Type B pancreatic cell (in vitro differentiated cells): ENCODE results near the gene TBRG4. TPM values are rescaled to one million over a fixed set of nuclear protein-coding genes. Genes with fewer than 3 reads are reported as not detected.
"Not testable (repeated sequence)": the region's sequence is repeated elsewhere in the genome, so short reads cannot be mapped to it uniquely, and the experiment has no call there.

Experiments used
- DNase-seq: peaks from one replicate; pipeline ENCODE4 v3.0.0; 2021; ENCODE audit warnings: mixed read lengths; ENCODE audit not compliant: unreplicated experiment; ENCODE audit errors: extremely low spot score
- H3K27ac Mint-ChIP-seq: 2 replicates; pipeline ENCODE4 v1.8.0; 2021; ENCODE audit warnings: mild to moderate bottlenecking, mixed read lengths
- H3K27me3 Mint-ChIP-seq: 2 replicates; pipeline ENCODE4 v1.8.0; 2021; ENCODE audit warnings: mixed read lengths
- H3K36me3 Mint-ChIP-seq: 2 replicates; pipeline ENCODE4 v1.8.0; 2021; ENCODE audit warnings: mixed read lengths
- H3K4me1 Mint-ChIP-seq: one replicate; pipeline ENCODE4 v1.8.0; 2021; ENCODE audit warnings: mixed read lengths; ENCODE audit not compliant: unreplicated experiment
- H3K4me3 Mint-ChIP-seq: 2 replicates; pipeline ENCODE4 v1.8.0; 2021; ENCODE audit warnings: mild to moderate bottlenecking, mixed read lengths
- H3K9me3 Mint-ChIP-seq: 2 replicates; pipeline ENCODE4 v1.8.0; 2021; ENCODE audit warnings: mixed read lengths
- total RNA-seq: library from RNA; stranded (reverse); gene quantifications from 2 replicates; pipeline ENCODE4 v1.2.1, GENCODE V29; 2021; ENCODE audit warnings: low replicate concordance
- TF ChIP-seq, protein P1 (sequence below): fragments of 200-600 bp; sonication (generic); conservative IDR thresholded peaks from 2 replicates; pipeline ENCODE4 v1.5.0; 2021; ENCODE audit warnings: antibody characterized with exemption, mild to moderate bottlenecking

TBRG4 gene
- total RNA-seq, 1 donor from 2014 or later = 88.2 TPM

DNA sequence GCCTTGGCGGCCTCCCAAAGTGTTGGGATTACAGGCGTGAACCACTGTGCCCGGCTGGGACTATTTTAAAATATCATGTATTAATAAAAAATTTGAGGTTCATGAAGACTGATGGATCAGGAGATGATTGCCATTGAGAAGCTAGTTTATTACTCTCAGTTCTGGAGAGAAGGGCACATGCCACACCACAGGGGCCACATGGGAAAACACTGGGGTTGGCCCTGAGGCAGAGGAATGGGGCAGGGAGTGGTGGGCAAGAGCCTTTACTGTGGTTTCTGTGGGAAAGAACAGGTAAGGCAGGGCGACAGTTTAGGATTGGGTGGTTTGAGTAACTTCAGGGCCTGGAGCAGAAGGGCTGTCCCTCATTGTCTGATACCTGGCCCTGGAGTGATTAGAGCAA, 6.8 kb upstream of the TBRG4 start:
- H3K27ac Mint-ChIP-seq = no peak overlapping the region
- H3K4me3 Mint-ChIP-seq = no peak overlapping the region
- H3K36me3 Mint-ChIP-seq = no peaks in the 10 kb centered on the region
- no peaks in the 10 kb centered on the region for H3K9me3 Mint-ChIP-seq
- TF ChIP-seq, protein P1, sequence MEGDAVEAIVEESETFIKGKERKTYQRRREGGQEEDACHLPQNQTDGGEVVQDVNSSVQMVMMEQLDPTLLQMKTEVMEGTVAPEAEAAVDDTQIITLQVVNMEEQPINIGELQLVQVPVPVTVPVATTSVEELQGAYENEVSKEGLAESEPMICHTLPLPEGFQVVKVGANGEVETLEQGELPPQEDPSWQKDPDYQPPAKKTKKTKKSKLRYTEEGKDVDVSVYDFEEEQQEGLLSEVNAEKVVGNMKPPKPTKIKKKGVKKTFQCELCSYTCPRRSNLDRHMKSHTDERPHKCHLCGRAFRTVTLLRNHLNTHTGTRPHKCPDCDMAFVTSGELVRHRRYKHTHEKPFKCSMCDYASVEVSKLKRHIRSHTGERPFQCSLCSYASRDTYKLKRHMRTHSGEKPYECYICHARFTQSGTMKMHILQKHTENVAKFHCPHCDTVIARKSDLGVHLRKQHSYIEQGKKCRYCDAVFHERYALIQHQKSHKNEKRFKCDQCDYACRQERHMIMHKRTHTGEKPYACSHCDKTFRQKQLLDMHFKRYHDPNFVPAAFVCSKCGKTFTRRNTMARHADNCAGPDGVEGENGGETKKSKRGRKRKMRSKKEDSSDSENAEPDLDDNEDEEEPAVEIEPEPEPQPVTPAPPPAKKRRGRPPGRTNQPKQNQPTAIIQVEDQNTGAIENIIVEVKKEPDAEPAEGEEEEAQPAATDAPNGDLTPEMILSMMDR = no peak
- H3K4me1 Mint-ChIP-seq = no peaks in the 10 kb centered on the region
- no peak for DNase-seq
- peaks cover 41% of the 10 kb centered on the region for H3K27me3 Mint-ChIP-seq

DNA sequence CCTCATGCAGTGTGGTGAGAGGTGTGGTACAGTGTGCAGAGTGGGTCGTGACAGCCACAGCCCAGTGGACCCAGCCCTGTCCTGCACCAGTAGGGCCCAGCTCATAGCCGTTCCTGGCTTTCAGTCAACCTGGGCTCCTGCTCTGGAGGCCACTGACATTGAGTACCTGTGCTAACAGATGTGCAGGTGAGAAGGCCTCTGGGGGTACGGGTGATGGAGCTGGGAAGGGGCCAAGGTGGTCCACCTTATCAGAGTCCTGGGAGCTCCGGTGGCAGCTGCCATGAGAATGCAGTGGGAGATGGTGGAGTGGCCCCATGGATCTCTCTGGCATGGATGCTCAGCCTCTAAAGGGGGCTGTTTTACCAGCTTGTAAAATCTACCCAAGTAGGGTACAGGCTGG, 6.1 kb upstream of the TBRG4 start:
- no peak overlapping the region for H3K4me3 Mint-ChIP-seq
- TF ChIP-seq, protein P1 = no peak

DNA sequence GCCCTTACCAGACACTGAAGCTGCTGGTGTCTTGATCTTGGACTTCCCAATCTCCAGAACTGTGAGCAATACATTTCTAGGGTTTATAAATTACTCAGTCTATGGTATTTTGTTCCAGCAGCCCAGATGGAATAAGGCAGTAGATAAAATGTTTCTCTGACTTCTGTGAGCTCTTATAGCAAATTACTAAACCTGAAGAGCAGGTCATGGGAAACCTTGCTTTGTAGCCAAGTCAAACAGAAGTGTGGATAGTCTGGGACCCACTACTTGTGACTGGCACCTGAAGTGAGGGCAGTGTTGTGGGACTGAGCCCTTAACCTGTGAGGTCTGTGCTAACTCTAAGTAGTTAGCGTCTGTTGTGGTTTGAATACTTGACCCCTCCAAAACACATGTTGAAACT, 4.6 kb upstream of the TBRG4 start:
- H3K27ac Mint-ChIP-seq = peak overlapping the region; percentile 27
- peaks cover 13% of the 10 kb centered on the region for H3K4me1 Mint-ChIP-seq
- H3K27me3 Mint-ChIP-seq = peaks cover 45% of the 10 kb centered on the region
- no peak overlapping the region for H3K4me3 Mint-ChIP-seq
- DNase-seq = no peak
- peaks cover 4% of the 10 kb centered on the region for H3K36me3 Mint-ChIP-seq
- no peaks in the 10 kb centered on the region for H3K9me3 Mint-ChIP-seq
- TF ChIP-seq, protein P1 = no peak

More for the DNA sequence above, 6.1 kb upstream of the TBRG4 start:
- Mint-ChIP-seq H3K9me3 (no peaks in the 10 kb centered on the region), H3K27ac (no peak overlapping the region), H3K27me3 (peaks cover 42% of the 10 kb centered on the region), H3K4me1 (peaks cover 2% of the 10 kb centered on the region), H3K36me3 (no peaks in the 10 kb centered on the region)
- DNase-seq = no peak

DNA sequence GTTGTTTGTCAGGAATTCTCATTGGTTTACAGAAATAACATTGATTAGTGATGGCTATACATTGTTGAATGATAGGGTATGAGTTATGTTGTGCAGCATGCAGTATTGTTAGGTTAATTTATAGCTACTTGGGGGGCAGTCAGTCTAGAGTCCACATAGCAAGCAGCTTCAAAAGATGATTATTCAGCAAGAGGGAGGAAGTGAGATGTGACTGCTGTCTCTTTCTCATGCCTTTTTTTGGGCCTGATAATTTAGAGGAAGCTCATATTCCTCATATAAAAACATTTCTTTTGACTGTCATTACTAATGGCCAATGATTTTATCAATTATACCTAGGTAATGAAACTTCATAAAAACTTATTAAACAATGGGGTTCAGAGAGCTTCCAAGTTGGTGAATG, 3.4 kb upstream of the TBRG4 start:
- TF ChIP-seq, protein P1 = no peak
- H3K27me3 Mint-ChIP-seq = peaks cover 45% of the 10 kb centered on the region
- H3K27ac Mint-ChIP-seq = no peak overlapping the region

DNA sequence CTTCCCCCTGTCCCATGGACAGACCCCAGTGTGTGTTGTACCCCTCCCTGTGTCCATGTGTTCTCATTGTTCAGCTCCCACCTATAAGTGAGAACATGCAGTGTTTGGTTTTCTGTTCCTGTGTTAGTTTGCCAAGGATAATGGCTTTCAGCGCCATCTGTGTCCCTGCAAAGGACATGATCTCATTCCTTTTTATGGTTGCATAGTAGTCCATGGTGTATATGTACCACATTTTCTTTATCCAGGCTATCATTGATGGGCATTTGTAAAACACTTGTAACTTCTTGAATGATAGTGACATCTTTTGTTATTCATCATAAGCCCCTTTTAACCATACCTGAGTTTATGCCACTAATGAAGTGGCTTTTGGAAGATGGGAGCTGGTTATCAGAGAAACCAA, 2.8 kb upstream of the TBRG4 start:
- Mint-ChIP-seq H3K27ac (peak overlapping the region; percentile 48), H3K4me3 (peak overlapping the region; percentile 18), H3K4me1 (peaks cover 17% of the 10 kb centered on the region), H3K27me3 (peaks cover 41% of the 10 kb centered on the region)
- not testable (repeated sequence) for H3K9me3 Mint-ChIP-seq, H3K36me3 Mint-ChIP-seq, DNase-seq

More for the DNA sequence above, 3.4 kb upstream of the TBRG4 start:
- Mint-ChIP-seq H3K36me3 (peaks cover 4% of the 10 kb centered on the region), H3K9me3 (no peaks in the 10 kb centered on the region), H3K4me3 (no peak overlapping the region), H3K4me1 (peaks cover 16% of the 10 kb centered on the region)
- no peak for DNase-seq

DNA sequence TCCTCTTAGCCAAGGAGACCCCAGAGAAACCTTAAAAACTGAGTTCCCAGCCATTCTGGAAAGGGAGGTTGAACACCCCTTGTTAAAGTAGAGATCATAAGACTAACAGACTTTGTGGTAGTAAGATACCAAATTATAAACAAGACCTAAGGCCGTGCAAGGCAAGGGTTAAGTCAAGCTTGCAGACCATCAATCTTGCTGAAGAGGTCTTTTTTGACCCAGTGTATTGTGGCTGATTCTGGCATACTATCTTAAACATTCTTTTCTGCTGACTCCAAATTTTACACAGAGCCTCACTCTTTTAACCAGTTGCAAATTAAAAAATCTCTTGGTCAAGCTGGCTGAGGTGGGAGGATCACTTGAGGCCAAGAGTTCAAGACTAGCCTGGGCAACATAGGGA, 1.2 kb upstream of the TBRG4 start:
- peaks cover 35% of the 10 kb centered on the region for H3K27me3 Mint-ChIP-seq
- peaks cover 17% of the 10 kb centered on the region for H3K4me1 Mint-ChIP-seq
- TF ChIP-seq, protein P1 = no peak
- no peaks in the 10 kb centered on the region for H3K9me3 Mint-ChIP-seq
- peaks cover 8% of the 10 kb centered on the region for H3K36me3 Mint-ChIP-seq
- H3K4me3 Mint-ChIP-seq = peak overlapping the region; percentile 98
- peak overlapping the region; percentile 100 for H3K27ac Mint-ChIP-seq
- no peak for DNase-seq
